Measurements from ENCODE around the gene PRTG. TPM values are rescaled to one million over a fixed set of nuclear protein-coding genes. Genes with fewer than 3 reads are reported as not detected.
A peak's percentile ranks its signal among the peaks of the same experiment; 100 is the strongest.
"Not testable (repeated sequence)": the region's sequence is repeated elsewhere in the genome, so short reads cannot be mapped to it uniquely, and the experiment has no call there.

The PRTG gene
- total RNA-seq, 4 donors from 2014 or later = 40.3 to 146 (median 89.0) TPM

GRCh38 chr15:55764398-55764797 is 21.4 kb upstream of the PRTG start:
- H3K27me3 ChIP-seq = no peaks in the 10 kb centered on the region
- H3K36me3 ChIP-seq = no peaks in the 10 kb centered on the region
- H3K4me1 ChIP-seq = no peaks in the 10 kb centered on the region
- 96 to 98% methylated on average over 6 of the region's 6 CpGs for WGBS, 2 donors
- no peak overlapping the region for H3K27ac ChIP-seq
- no peak for DNase-seq
- no peak for TF ChIP-seq POLR2A (IDR thresholded peaks at IDR 0.05)
- TF ChIP-seq, protein P1, sequence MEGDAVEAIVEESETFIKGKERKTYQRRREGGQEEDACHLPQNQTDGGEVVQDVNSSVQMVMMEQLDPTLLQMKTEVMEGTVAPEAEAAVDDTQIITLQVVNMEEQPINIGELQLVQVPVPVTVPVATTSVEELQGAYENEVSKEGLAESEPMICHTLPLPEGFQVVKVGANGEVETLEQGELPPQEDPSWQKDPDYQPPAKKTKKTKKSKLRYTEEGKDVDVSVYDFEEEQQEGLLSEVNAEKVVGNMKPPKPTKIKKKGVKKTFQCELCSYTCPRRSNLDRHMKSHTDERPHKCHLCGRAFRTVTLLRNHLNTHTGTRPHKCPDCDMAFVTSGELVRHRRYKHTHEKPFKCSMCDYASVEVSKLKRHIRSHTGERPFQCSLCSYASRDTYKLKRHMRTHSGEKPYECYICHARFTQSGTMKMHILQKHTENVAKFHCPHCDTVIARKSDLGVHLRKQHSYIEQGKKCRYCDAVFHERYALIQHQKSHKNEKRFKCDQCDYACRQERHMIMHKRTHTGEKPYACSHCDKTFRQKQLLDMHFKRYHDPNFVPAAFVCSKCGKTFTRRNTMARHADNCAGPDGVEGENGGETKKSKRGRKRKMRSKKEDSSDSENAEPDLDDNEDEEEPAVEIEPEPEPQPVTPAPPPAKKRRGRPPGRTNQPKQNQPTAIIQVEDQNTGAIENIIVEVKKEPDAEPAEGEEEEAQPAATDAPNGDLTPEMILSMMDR (IDR thresholded peaks at IDR 0.05) = no peak
- no peak overlapping the region for H3K4me3 ChIP-seq (replicated peaks in 1 of 3)
- intact Hi-C loops (cut with DNase I) = no loop called here
- H3K9me3 ChIP-seq = no peaks in the 10 kb centered on the region

DNA sequence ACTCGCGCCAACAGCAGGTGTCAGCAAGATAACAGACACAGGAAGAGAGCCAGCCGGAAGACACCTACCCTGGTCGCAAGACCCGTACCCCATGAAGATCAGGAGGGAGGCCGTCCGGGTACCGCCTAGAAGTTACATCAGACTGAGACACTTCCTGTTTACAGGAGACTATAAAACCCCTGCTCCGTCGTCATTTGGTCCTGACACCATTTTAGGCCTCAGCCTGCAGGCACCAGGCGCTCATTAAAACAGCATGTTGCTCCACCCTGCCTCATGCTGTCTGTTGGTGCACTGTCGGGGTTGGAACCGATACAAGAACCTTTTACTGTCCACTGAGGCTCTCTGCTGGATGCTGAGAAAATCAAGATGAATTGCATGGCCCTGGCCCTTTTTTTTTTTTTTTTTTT is 15.6 kb upstream of the PRTG start:
- no peak for TF ChIP-seq POLR2A (IDR thresholded peaks at IDR 0.05)
- Histone ChIP-seq H3K9me3 (no peaks in the 10 kb centered on the region), H3K4me1 (no peaks in the 10 kb centered on the region), H3K27me3 (no peaks in the 10 kb centered on the region), H3K27ac (no peak overlapping the region), H3K4me3 (replicated peaks in 1 of 3) (no peak overlapping the region), H3K36me3 (no peaks in the 10 kb centered on the region)
- intact Hi-C loops (cut with DNase I) = no loop called here
- 84 to 93% methylated on average over 13 of the region's 13 CpGs for WGBS, 2 donors
- no peak for DNase-seq

- H3K4me1 ChIP-seq; H3K36me3 ChIP-seq; H3K4me3 ChIP-seq (replicated peaks in 1 of 3); H3K27ac ChIP-seq; H3K27me3 ChIP-seq; intact Hi-C loops (cut with DNase I); H3K9me3 ChIP-seq; DNase-seq: not testable (repeated sequence)
- WGBS, 2 donors = 89% methylated on average over 5 of the region's 5 CpGs
These were observed 10.5 kb upstream of the PRTG start for GRCh38 chr15:55753433-55753832.

- TF ChIP-seq, protein P1 (IDR thresholded peaks at IDR 0.05) = no peak
- no peak for TF ChIP-seq POLR2A (IDR thresholded peaks at IDR 0.05)
- Histone ChIP-seq H3K27me3 (no peaks in the 10 kb centered on the region), H3K9me3 (no peaks in the 10 kb centered on the region), H3K36me3 (no peaks in the 10 kb centered on the region), H3K27ac (no peak overlapping the region), H3K4me1 (peaks cover 0 to 6% of the 10 kb centered on the region in 2 donors), H3K4me3 (replicated peaks in 1 of 3) (no peak overlapping the region)
- WGBS, 2 donors = 93 to 94% methylated on average over 2 of the region's 2 CpGs
- no peak for DNase-seq
- intact Hi-C loops (cut with DNase I) = no loop called here
These were observed 7.8 kb upstream of the PRTG start for GRCh38 chr15:55750706-55751105.

GRCh38 chr15:55743729-55744655 is 1.0 kb upstream of the PRTG start:
- DNase-seq = peak; percentile 8 to 14
- Histone ChIP-seq H3K4me1 (peaks cover 12 to 19% of the 10 kb centered on the region in 2 donors), H3K4me3 (replicated peaks in 1 of 3) (peak overlapping the region; percentile 69 to 97 (median 75)), H3K36me3 (no peaks in the 10 kb centered on the region), H3K9me3 (no peaks in the 10 kb centered on the region), H3K27ac (peak overlapping the region; percentile 79 to 92 (median 87)), H3K27me3 (no peaks in the 10 kb centered on the region)
- WGBS, 2 donors = 46 to 50% methylated on average over 21 of the region's 21 CpGs
- TF ChIP-seq, protein P1 (IDR thresholded peaks at IDR 0.05) = no peak
- TF ChIP-seq POLR2A (IDR thresholded peaks at IDR 0.05) = no peak
- intact Hi-C loops (cut with DNase I) = loop anchor here (10.0 kb wide), 1 partner anchor 89 kb away; no protein-coding TSS in a partner anchor

- Histone ChIP-seq H3K27me3 (no peaks in the 10 kb centered on the region), H3K4me3 (replicated peaks in 1 of 3) (peak overlapping the region; percentile 69 to 97 (median 75)), H3K4me1 (peaks cover 16 to 25% of the 10 kb centered on the region in 2 donors), H3K36me3 (no peaks in the 10 kb centered on the region), H3K27ac (peak overlapping the region; percentile 79 to 92 (median 87)), H3K9me3 (no peaks in the 10 kb centered on the region)
- no peak for TF ChIP-seq POLR2A (IDR thresholded peaks at IDR 0.05)
- TF ChIP-seq, protein P1 (IDR thresholded peaks at IDR 0.05) = peak in 1 of 6 experiments; percentile 3
- intact Hi-C loops (cut with DNase I) = loop anchor here (10.0 kb wide), 1 partner anchor 88 kb away; no protein-coding TSS in a partner anchor
- WGBS, 2 donors = 0% methylated on average over 10 to 32 of the region's 52 CpGs
- peak; percentile 61 to 63 for DNase-seq
These were observed 440 bp downstream of the PRTG start for GRCh38 chr15:55742498-55742926.
